Stimulated activated CD8-positive, alpha-beta memory T cell treated with anti-CD3 and anti-CD28 coated beads, Interleukin-4, amount 100 ng/mL, for 48 hours (primary cell): ENCODE measurements around the gene ANKS1B.
"Not testable (repeated sequence)": the region's sequence is repeated elsewhere in the genome, so short reads cannot be mapped to it uniquely, and the experiment has no call there.

Experiments used
- DNase-seq: peaks from one replicate; pipeline ENCODE4 v3.0.0-alpha.2; 2020

The ANKS1B gene

DNA sequence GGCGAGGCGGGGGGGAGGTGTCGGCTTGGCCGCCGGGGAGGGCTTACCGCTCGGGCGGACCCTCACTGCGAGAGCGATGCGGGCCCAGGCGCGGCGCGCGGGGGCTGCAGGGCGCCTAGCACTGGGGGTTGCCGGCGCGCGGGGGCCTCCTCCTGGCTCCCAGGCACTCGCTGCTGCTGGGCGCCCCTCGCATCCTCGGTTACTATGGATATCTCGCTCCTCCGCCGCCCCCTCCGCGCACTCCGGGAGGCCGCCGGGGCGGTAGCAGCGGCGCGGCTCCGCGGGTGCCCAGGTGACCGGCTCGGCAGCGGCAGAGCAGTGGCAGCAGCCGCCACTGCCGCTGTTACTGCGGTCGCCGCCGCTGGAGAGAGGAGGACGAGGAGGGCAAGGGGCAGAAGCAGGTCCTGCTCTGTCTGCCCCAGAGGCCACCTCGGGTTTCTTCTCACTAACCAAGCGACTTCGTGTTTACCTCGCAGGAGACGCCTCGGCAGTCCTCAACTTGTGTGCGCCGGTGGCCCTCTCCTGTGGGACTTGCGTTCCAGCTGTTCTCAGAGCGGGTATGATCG, 1089.6 kb downstream of the ANKS1B start:
- no peak for DNase-seq

DNA sequence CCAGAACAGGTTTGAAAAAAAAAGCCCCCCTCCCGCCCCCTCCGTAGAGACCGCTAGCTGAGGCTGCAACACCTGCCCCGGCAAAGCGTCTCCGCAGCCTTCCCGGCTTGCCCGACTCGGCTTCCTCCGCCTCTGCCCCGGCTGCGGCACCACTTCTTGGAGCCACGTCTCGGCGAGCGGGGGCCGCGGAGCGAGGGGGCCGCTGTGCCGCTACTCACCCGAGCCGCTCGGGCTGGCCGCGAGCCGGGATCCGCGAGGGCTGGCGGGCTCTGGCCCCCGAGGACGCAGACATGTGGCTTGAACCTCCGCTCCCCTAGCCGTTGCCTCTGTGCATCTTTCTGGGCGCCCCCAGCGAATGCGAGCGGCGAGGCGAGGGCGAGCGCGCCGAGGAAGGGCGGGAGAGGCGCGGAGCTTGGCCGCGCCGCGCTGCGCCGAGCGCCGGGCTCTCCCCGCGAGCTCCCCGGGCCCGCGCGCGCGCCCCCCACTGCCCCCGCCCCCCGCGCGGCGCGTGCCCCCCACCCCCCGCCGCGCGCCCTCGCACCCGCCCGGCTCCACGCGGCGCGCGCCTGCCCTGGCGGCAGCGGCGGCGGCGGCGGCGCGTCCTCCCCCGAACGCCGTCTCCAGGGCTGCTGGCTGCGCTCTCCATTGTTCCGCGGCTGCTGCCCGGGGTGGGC, 1090.2 kb downstream of the ANKS1B start:
- DNase-seq, result no peak

DNA sequence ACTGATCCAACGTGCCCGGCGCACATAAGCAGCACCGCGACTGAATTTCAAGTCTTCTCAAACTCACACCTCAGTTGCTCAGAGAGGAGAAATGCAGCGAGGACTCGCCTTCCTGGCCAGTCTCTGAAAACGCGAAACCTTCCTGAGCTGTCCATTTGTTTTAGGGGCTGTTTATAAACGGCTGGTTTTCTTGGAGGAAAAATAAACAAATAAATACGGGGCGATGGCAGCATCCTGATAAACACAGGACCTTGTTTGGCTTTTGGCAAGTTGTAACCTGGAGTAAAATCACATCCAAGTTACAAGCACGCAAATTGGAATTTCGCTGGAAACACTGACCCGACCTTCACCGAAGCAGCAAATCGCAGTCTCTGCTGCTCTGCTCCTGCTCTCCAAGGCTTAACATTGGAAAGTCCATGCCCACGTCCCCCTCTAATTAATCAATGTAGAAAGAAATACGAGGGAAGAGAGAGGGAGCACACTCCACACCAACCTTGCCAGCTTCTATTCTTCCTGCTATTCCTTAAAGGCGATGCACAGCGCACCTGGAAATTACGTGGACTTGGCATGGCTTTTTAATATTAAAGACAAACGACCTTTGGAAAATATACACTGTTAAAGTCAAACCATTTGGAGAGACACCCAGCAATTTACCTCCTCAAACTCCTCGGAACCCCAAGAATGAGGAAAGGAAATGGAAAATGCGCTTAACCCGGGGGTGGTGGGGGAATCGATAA, 1090.9 kb downstream of the ANKS1B start:
- DNase-seq, result no peak

- no peak for DNase-seq
Observed at GRCh38 chr12:98893126-98893674, 1091.5 kb downstream of the ANKS1B start.

GRCh38 chr12:98885778-98886177, 1099.0 kb downstream of the ANKS1B start:
- no peak for DNase-seq

DNA sequence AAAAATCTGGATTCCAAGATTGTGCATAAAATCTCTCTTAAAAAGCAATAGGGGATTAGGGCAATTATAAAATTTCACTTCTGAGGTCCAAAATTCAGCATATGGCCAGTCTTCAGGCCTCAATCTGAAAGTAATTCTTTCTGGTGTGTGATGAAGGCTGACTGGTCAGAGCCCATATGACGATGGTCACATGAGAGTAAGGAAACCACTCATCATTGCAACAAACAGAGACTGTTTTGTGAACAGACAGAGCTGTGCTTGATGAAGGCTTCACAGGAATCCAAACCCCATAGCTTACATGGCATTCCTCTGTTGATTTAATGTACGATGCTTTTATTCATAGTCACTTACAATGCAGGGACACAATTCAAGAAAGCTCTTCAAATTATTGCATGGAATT, 1101.5 kb downstream of the ANKS1B start:
- DNase-seq, result no peak

- no peak for DNase-seq
Observed at GRCh38 chr12:98882526-98882925, 1102.2 kb downstream of the ANKS1B start.

DNA sequence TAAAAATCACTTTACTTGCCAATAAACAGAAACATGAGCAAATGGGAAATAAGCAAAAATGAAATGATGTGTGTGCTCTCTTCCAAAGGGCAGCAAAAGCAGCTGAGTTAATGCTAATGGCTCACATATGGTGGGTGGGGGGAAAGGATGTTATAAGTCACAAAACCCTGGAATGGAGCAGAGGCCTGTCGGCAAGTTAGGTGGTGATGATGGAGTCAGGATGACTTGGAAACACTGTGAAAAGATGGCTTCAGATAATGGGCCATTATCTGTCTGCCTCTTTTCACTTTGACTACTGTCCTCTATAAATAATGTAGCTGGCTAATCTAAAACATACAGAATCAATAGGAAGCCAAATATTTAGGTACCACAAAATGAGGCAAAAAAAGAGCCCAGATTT, 1111.0 kb downstream of the ANKS1B start:
- no peak for DNase-seq

GRCh38 chr12:98870504-98870903, 1114.2 kb downstream of the ANKS1B start:
- no peak for DNase-seq

GRCh38 chr12:98869886-98870503, 1114.7 kb downstream of the ANKS1B start:
- no peak for DNase-seq

DNA sequence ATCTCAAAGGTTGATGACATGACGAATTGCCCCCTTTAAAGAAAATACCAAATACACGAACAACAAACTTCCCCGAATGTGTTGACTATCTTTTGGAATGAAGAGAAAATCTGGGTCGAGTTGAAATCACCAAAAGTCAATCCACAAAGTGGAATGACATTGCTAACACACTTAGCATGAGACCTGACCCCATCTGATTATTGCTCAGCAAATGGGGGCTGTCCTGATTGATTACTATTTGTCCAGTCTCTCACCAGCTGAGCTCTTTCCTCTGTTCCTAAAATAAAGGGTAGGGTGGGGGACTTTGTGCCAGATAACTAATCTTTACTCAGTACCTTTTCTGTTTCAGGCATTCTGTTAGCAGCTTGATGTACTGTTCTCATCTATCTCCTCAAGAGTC, 1116.2 kb downstream of the ANKS1B start:
- DNase-seq, result no peak

- no peak for DNase-seq
Observed at GRCh38 chr12:98868076-98868475, 1116.7 kb downstream of the ANKS1B start.

- DNase-seq, result no peak
Observed at GRCh38 chr12:98864363-98864762, 1120.4 kb downstream of the ANKS1B start.

DNA sequence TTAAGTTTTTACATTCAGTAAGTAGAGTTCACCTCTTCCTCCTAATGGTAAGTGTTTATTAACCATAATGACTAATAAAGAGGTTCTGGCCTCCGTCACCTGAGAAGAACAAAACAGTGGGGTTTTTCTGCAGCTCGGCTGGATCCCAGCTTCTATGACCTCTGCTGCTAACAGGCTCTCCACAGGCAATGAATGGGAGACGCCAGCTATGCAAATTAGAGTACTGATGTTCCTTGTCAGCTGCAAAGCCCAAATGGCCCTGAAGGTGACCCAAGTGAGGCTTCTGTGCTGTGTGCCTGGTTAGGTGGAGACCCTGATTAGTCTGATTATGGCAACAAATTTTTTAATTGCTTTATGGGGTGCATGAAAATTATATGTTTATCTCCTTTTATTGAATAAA, 1121.6 kb downstream of the ANKS1B start:
- no peak for DNase-seq

- DNase-seq, result no peak
Observed at GRCh38 chr12:98861251-98861650, 1123.5 kb downstream of the ANKS1B start.

- no peak for DNase-seq
Observed at GRCh38 chr12:98856897-98857540, 1127.7 kb downstream of the ANKS1B start.

DNA sequence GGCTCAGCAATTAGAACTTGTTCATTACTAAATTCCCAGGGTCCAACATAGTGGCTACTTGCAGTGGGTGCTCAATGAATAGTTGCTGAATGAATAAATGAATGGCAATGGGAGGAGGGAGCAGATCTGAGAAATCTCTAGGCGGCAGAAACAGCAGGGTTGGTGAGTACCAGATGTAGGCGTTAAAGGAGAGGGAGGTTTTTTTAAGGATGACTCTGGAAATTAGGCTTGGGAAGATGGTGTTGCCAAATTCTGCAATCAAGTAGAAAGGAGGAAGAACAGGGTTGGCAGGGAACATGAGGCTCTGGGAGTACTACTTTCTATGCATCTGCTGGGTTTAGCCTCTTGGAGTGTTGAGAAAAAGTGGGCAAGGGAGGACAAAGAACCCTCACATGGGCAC, 1132.6 kb downstream of the ANKS1B start:
- DNase-seq, result no peak

- no peak for DNase-seq
Observed at GRCh38 chr12:98847242-98847641, 1137.5 kb downstream of the ANKS1B start.

DNA sequence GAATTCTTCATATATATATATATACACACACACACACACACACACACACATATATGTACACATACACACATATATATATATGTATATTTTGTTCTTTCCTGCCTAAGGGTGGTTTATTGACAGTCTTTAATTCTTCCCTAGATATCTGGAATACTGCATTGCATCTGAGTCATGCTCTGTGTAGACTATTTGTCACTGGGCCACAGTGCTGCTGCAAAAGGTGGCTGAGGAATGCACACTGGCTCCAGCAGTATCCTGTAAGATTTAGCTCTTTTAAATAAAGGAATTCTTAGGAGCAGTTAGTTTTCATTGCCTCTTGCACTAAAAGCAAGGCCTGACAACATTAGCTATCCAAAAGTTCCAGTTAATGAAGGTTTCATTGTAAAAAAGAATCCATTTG, 1138.8 kb downstream of the ANKS1B start:
- DNase-seq, result no peak

- no peak for DNase-seq
Observed at GRCh38 chr12:98840325-98840724, 1144.4 kb downstream of the ANKS1B start.

GRCh38 chr12:98838231-98838647, 1146.5 kb downstream of the ANKS1B start:
- DNase-seq, result no peak

DNA sequence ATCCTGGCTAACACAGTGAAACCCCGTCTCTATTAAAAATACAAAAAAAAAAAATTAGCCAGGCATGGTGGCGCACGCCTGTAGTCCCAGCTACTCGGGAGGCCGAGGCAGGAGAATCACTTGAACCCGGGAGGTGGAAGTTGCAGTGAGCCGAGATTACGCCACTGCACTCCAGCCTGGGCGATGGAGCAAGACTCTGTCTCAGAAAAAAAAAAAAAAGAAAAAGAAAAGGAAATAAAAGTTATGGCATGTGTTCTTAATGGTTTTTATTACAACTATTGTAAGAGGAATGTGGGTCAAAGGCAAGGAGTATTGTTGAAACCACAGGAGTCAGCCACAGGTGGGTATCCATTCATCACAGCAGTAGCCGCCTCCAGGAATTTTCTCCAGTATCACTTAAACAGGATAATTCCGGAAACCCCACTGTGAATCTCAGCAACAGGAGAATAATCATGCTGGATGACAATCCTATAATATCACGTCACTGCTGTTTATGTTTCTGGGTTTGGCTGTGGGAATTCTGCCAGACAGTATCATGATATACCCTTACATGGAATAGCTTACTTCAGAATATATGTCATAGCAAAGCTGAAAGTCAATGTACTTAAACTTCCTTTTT, 1147.5 kb downstream of the ANKS1B start:
- not testable (repeated sequence) for DNase-seq

DNA sequence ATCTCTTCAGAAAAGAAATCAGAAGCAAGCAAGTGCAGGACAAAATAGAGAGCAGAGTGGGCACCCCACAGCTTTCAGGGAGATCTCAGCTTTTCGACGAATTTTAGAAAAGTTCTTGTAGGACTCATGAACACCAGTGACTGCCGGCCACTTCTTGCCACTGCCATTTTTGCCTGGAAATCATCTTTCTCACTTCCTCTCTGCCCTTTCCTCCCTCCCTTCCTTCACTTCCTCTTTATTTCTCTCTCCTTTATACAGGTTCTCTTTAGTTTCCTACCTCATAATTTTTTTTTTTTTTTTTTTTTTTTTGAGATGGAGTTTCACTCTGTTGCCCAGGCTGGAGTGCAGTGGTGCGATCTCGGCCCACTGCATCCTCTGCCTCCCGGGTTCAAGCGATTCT, 1154.1 kb downstream of the ANKS1B start:
- no peak for DNase-seq
